Peyer's patch (tissue), 4 donors: ENCODE data around the gene DROSHA.

Experiments
- POLR2A ChIP-seq, 2 donors: fragments of 450-650 bp; IDR thresholded peaks; one replicate each; pipeline ENCODE4 v1.5.1; 2017; ENCODE audit warnings: antibody characterized with exemption in 2 of 2, mild to moderate bottlenecking in 2 of 2, moderate library complexity in 2 of 2
- TF ChIP-seq, protein P1 (sequence below), 6 experiments: fragments of 450-650 bp in 4 of 6; fragments of 200-600 bp in 2 of 6; sonication (generic) in 1 of 6; IDR thresholded peaks; one replicate each; pipeline ENCODE4 v1.5.1; 2017 to 2019; ENCODE audit warnings: antibody characterized with exemption in 6 of 6, mild to moderate bottlenecking in 3 of 6, moderate library complexity in 1 of 6

DNA sequence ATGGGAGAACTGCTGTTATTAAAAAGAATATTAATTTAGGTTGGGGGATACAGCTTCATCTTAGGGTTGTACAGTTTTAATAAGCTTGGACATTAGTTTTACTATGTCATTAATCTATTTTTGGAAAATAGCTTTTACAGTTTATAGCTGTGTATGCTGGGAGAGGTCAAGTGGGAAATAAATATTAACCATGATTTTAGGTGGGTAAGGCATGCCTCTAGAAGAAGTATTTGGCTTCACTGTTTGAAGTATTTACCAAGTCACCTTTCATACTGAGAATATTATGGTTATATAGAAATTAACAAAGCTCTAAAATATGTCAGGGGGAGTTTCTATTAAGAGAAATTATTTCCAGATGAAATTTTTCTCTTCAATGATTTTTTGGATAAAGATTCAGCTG is 5.5 kb upstream of the DROSHA start:
- TF ChIP-seq, protein P1, sequence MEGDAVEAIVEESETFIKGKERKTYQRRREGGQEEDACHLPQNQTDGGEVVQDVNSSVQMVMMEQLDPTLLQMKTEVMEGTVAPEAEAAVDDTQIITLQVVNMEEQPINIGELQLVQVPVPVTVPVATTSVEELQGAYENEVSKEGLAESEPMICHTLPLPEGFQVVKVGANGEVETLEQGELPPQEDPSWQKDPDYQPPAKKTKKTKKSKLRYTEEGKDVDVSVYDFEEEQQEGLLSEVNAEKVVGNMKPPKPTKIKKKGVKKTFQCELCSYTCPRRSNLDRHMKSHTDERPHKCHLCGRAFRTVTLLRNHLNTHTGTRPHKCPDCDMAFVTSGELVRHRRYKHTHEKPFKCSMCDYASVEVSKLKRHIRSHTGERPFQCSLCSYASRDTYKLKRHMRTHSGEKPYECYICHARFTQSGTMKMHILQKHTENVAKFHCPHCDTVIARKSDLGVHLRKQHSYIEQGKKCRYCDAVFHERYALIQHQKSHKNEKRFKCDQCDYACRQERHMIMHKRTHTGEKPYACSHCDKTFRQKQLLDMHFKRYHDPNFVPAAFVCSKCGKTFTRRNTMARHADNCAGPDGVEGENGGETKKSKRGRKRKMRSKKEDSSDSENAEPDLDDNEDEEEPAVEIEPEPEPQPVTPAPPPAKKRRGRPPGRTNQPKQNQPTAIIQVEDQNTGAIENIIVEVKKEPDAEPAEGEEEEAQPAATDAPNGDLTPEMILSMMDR (IDR thresholded peaks at IDR 0.05), result no peak
- no peak for TF ChIP-seq POLR2A (IDR thresholded peaks at IDR 0.05)
